Psoas muscle (tissue), 8 donors: Measurements from ENCODE around the gene METTL4. TPM values are rescaled to one million over a fixed set of nuclear protein-coding genes. Genes with fewer than 3 reads are reported as not detected.

Experiments used
- ATAC-seq, 4 donors: fragments of 200-7000 bp; cut with Tn5 transposase; one replicate each; pipeline ENCODE4 v1.9.1; 2020; ENCODE audit warnings: moderate library complexity in 3 of 4, mild to moderate bottlenecking in 2 of 4
- DNase-seq, 2 donors: peaks; one replicate each; pipeline ENCODE4 v3.0.0-alpha.2; 2020
- H3K27ac ChIP-seq: fragments of 200-600 bp; one replicate; pipeline ENCODE4 v1.8.0; 2022
- H3K27me3 ChIP-seq, 3 donors: fragments of 200-600 bp in 1 of 3; one replicate each; pipeline versions ENCODE4 v1.6.1 to v1.8.0; 2013 to 2022; ENCODE audit warnings: low read length in 2 of 3, mild to moderate bottlenecking in 2 of 3, moderate library complexity in 1 of 3; ENCODE audit not compliant: insufficient read depth in 3 of 3
- H3K36me3 ChIP-seq, 2 donors: fragments of 200-600 bp in 1 of 2; one replicate each; pipeline versions ENCODE4 v1.6.1 to v1.8.0; 2013 to 2022; ENCODE audit warnings: low read depth in 1 of 2, mild to moderate bottlenecking in 1 of 2, moderate library complexity in 1 of 2; ENCODE audit not compliant: insufficient read depth in 1 of 2
- H3K4me1 ChIP-seq: fragments of 200-600 bp; one replicate; pipeline ENCODE4 v1.8.0; 2022
- H3K4me3 ChIP-seq: fragments of 200-600 bp; one replicate; pipeline ENCODE4 v1.8.0; 2022; ENCODE audit warnings: mild to moderate bottlenecking
- H3K9me3 ChIP-seq: fragments of 200-600 bp; one replicate; pipeline ENCODE4 v1.8.0; 2022
- WGBS, 3 donors: extraction: QIAGEN DNeasy Blood & Tissue Kit; methylation state at CpG; one replicate each; pipeline versions ENCODE4 v1.1.6 to v1.1.7; 2013; 5-methylcytosine and 5-hydroxymethylcytosine counted together
- intact Hi-C, 2 donors: fragments of 100-400 bp; cut with DNase I; formaldehyde crosslinking; loops; one replicate each; pipeline versions ENCODE4 v1.11.0 to v1.14.2; 2022
- polyA plus RNA-seq, 3 donors: library from polyadenylated mRNA; stranded (reverse); fragments of 200-250 nt; gene quantifications; one replicate each; pipeline ENCODE4 v1.2.3, GENCODE V29; 2013
- total RNA-seq, 4 donors: library from RNA; stranded (reverse); fragmentation: NEBNext Ultra II Directional in 2 of 4; extraction: Animal tissue kit (Norgen Biotek cat#: 25700) in 2 of 4; gene quantifications; one replicate each; pipeline versions ENCODE4 v1.2.1 to v1.2.4, GENCODE V29; 2021 to 2023
- TF ChIP-seq, protein P1 (sequence below): fragments of 200-600 bp; IDR thresholded peaks from one replicate; pipeline ENCODE4 v1.8.0; 2022; ENCODE audit warnings: antibody characterized with exemption
- donor health status: healthy with polysubstance abuse.
- donor health status: DM: no; HTN: no; CAD: no; lungs with moderate emphysema.
- donor health status: Bipolar disorder and iron deficiency.
- donor health status: healthy.
- donor health status: DM: yes; HTN: yes; CAD: no.
- donor health status: DM: no; HTN: no; CAD: no.
- donor health status: DM: no; HTN: no; CAD: no.
- donor health status: DM: yes; HTN: yes; CAD: no.

The METTL4 gene
- total and polyA plus RNA-seq, 7 donors, result 2.7 to 5.0 (median 3.9) TPM

GRCh38 chr18:2508155-2508554, 63.1 kb downstream of the METTL4 start:
- intact Hi-C loops, result no loop called here
- Histone ChIP-seq H3K4me1 (no peaks in the 10 kb centered on the region), H3K27ac (no peak overlapping the region), H3K36me3 (no peaks in the 10 kb centered on the region), H3K4me3 (no peak overlapping the region), H3K9me3 (no peaks in the 10 kb centered on the region), H3K27me3 (no peaks in the 10 kb centered on the region)
- DNase-seq, result no peak
- 85 to 93% (median 90%) methylated on average over 2 of the region's 2 CpGs for WGBS, 3 donors
- TF ChIP-seq, protein P1, sequence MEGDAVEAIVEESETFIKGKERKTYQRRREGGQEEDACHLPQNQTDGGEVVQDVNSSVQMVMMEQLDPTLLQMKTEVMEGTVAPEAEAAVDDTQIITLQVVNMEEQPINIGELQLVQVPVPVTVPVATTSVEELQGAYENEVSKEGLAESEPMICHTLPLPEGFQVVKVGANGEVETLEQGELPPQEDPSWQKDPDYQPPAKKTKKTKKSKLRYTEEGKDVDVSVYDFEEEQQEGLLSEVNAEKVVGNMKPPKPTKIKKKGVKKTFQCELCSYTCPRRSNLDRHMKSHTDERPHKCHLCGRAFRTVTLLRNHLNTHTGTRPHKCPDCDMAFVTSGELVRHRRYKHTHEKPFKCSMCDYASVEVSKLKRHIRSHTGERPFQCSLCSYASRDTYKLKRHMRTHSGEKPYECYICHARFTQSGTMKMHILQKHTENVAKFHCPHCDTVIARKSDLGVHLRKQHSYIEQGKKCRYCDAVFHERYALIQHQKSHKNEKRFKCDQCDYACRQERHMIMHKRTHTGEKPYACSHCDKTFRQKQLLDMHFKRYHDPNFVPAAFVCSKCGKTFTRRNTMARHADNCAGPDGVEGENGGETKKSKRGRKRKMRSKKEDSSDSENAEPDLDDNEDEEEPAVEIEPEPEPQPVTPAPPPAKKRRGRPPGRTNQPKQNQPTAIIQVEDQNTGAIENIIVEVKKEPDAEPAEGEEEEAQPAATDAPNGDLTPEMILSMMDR, result no peak
- ATAC-seq, result no peak

- H3K27me3 ChIP-seq, result no peaks in the 10 kb centered on the region
- intact Hi-C loops, result no loop called here
- TF ChIP-seq, protein P1, result no peak
- no peak overlapping the region for H3K27ac ChIP-seq
- H3K4me3 ChIP-seq, result no peak overlapping the region
- no peak for DNase-seq
- no peak for ATAC-seq
- no peaks in the 10 kb centered on the region for H3K9me3 ChIP-seq
- H3K4me1 ChIP-seq, result no peaks in the 10 kb centered on the region
- 51 to 79% (median 52%) methylated on average over 1 of the region's 1 CpG for WGBS, 3 donors
- H3K36me3 ChIP-seq, result no peaks in the 10 kb centered on the region
These were observed 66.7 kb downstream of the METTL4 start for GRCh38 chr18:2504642-2505041.

DNA sequence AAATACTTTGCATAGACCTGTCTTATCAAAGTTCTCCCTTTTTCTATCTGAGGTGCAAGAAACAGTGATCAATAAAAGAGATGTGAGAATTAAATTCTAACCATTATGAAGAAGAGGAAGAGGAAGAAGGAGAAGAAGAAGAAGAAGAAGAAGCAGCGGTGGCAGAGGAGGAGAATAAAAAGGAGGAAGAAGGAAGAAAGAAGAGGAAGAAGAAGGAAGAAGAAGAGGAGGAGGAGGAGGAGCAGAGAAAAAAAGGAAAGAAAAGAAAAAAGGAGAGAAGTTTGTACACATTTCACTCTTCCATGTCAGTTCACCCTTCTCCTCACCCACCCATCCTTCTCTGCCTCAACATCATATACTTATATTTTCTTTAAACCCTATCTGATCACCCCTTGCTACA, 68.4 kb downstream of the METTL4 start:
- H3K9me3 ChIP-seq, result no peaks in the 10 kb centered on the region
- H3K27ac ChIP-seq, result no peak overlapping the region
- intact Hi-C loops, result no loop called here
- no peaks in the 10 kb centered on the region for H3K27me3 ChIP-seq
- H3K36me3 ChIP-seq, result no peaks in the 10 kb centered on the region
- TF ChIP-seq, protein P1, result no peak
- DNase-seq (no peak), ATAC-seq (no peak)
- no peaks in the 10 kb centered on the region for H3K4me1 ChIP-seq
- 86 to 94% (median 94%) methylated on average over 1 of the region's 1 CpG for WGBS, 3 donors
- no peak overlapping the region for H3K4me3 ChIP-seq

GRCh38 chr18:2502394-2502793, 68.9 kb downstream of the METTL4 start:
- 50 to 80% (median 72%) methylated on average over 3 of the region's 3 CpGs for WGBS, 3 donors
- no peaks in the 10 kb centered on the region for H3K4me1 ChIP-seq
- intact Hi-C loops, result no loop called here
- TF ChIP-seq, protein P1, result no peak
- no peak overlapping the region for H3K4me3 ChIP-seq
- DNase-seq, result no peak
- no peaks in the 10 kb centered on the region for H3K27me3 ChIP-seq
- no peaks in the 10 kb centered on the region for H3K36me3 ChIP-seq
- no peaks in the 10 kb centered on the region for H3K9me3 ChIP-seq
- no peak for ATAC-seq
- no peak overlapping the region for H3K27ac ChIP-seq

DNA sequence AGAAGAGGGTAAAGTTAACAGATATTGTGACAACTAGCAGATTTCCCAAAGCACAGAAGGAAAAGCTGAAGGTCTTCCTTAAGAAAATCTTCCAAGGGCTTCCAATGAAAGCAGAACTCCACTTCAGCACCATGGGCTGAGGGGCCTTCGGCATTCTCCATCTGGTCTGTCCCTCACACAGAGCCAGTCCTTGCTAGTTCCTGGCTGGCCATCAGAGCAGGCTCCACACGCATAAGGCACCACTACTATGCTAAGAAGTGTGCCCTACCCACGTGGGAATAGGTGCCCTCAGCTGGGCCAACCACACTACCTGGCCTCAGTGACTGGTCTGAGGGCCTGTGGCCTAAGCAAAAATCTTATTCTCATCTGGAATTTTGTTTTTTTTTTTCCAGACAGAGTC, 73.5 kb downstream of the METTL4 start:
- Histone ChIP-seq H3K4me3 (no peak overlapping the region), H3K27me3 (peaks cover 0 to 2% (median 0%) of the 10 kb centered on the region in 3 donors), H3K9me3 (no peaks in the 10 kb centered on the region), H3K4me1 (no peaks in the 10 kb centered on the region), H3K36me3 (no peaks in the 10 kb centered on the region), H3K27ac (no peak overlapping the region)
- ATAC-seq (no peak), DNase-seq (no peak)
- 61 to 73% (median 67%) methylated on average over 3 of the region's 3 CpGs for WGBS, 3 donors
- TF ChIP-seq, protein P1, result no peak
- intact Hi-C loops, result no loop called here
